ENCODE data around the gene EDEM2.
"Not testable (repeated sequence)": the region's sequence is repeated elsewhere in the genome, so short reads cannot be mapped to it uniquely, and the experiment has no call there.

DNA sequence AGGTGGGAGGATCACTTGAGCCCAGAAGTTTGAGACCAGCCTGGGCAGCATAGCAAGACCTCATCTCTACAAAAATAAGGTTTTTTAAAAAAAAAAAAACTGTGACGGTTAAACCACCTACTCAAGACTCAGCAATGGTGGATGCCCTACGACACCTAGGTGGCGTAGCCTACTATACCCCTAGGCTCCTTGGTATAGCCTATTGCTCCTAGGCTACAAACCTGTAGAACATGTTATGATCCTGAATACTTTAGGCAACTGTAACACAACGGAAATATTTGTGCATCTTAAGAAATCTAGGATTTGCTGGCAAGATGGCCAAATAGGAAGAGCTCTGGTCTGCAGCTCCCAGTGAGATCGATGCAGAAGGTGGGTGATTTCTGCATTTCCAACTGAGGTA, 13.2 kb upstream of the EDEM2 start:
- TF ChIP-seq POLR2AphosphoS5, POLR2A (IDR thresholded peaks at IDR 0.05): not testable (repeated sequence)
- TF ChIP-seq, protein P1, sequence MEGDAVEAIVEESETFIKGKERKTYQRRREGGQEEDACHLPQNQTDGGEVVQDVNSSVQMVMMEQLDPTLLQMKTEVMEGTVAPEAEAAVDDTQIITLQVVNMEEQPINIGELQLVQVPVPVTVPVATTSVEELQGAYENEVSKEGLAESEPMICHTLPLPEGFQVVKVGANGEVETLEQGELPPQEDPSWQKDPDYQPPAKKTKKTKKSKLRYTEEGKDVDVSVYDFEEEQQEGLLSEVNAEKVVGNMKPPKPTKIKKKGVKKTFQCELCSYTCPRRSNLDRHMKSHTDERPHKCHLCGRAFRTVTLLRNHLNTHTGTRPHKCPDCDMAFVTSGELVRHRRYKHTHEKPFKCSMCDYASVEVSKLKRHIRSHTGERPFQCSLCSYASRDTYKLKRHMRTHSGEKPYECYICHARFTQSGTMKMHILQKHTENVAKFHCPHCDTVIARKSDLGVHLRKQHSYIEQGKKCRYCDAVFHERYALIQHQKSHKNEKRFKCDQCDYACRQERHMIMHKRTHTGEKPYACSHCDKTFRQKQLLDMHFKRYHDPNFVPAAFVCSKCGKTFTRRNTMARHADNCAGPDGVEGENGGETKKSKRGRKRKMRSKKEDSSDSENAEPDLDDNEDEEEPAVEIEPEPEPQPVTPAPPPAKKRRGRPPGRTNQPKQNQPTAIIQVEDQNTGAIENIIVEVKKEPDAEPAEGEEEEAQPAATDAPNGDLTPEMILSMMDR (IDR thresholded peaks at IDR 0.05), result not testable (repeated sequence)
